ENCODE data around the gene ANO1.

GRCh38 chr11:70168405-70168754, 90.3 kb downstream of the ANO1 start:
- no peak for TF ChIP-seq ZNF70 (CRISPR knock-in tag; IDR thresholded peaks at IDR 0.05)
- TF ChIP-seq, protein P1, sequence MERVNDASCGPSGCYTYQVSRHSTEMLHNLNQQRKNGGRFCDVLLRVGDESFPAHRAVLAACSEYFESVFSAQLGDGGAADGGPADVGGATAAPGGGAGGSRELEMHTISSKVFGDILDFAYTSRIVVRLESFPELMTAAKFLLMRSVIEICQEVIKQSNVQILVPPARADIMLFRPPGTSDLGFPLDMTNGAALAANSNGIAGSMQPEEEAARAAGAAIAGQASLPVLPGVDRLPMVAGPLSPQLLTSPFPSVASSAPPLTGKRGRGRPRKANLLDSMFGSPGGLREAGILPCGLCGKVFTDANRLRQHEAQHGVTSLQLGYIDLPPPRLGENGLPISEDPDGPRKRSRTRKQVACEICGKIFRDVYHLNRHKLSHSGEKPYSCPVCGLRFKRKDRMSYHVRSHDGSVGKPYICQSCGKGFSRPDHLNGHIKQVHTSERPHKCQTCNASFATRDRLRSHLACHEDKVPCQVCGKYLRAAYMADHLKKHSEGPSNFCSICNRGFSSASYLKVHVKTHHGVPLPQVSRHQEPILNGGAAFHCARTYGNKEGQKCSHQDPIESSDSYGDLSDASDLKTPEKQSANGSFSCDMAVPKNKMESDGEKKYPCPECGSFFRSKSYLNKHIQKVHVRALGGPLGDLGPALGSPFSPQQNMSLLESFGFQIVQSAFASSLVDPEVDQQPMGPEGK (CRISPR knock-in tag; IDR thresholded peaks at IDR 0.05; ENCODE audit: borderline replicate concordance), result no peak
- no peak for TF ChIP-seq CSDC2 (CRISPR knock-in tag; IDR thresholded peaks at IDR 0.05)
- no peak for TF ChIP-seq PPARA (CRISPR knock-in tag; IDR thresholded peaks at IDR 0.05; ENCODE audit: borderline replicate concordance)
- TF ChIP-seq ISL1 (CRISPR knock-in tag; IDR thresholded peaks at IDR 0.05), result no peak
- TF ChIP-seq, protein P2, sequence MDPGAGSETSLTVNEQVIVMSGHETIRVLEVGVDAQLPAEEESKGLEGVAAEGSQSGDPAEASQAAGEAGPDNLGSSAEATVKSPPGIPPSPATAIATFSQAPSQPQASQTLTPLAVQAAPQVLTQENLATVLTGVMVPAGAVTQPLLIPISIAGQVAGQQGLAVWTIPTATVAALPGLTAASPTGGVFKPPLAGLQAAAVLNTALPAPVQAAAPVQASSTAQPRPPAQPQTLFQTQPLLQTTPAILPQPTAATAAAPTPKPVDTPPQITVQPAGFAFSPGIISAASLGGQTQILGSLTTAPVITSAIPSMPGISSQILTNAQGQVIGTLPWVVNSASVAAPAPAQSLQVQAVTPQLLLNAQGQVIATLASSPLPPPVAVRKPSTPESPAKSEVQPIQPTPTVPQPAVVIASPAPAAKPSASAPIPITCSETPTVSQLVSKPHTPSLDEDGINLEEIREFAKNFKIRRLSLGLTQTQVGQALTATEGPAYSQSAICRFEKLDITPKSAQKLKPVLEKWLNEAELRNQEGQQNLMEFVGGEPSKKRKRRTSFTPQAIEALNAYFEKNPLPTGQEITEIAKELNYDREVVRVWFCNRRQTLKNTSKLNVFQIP (CRISPR knock-in tag; IDR thresholded peaks at IDR 0.05; ENCODE audit: borderline replicate concordance, low read depth), result no peak

Measured in SK-N-SH treated with all-trans-retinoic acid at 6 μM for 48 hours (cell line).